Iris pigment epithelial cell (primary cell): ENCODE data around the gene NCOA7.

Experiments
- DNase-seq: peaks from one replicate; pipeline ENCODE4 v3.0.0-alpha.2; 2011; ENCODE audit warnings: low read depth

The NCOA7 gene, protein sequence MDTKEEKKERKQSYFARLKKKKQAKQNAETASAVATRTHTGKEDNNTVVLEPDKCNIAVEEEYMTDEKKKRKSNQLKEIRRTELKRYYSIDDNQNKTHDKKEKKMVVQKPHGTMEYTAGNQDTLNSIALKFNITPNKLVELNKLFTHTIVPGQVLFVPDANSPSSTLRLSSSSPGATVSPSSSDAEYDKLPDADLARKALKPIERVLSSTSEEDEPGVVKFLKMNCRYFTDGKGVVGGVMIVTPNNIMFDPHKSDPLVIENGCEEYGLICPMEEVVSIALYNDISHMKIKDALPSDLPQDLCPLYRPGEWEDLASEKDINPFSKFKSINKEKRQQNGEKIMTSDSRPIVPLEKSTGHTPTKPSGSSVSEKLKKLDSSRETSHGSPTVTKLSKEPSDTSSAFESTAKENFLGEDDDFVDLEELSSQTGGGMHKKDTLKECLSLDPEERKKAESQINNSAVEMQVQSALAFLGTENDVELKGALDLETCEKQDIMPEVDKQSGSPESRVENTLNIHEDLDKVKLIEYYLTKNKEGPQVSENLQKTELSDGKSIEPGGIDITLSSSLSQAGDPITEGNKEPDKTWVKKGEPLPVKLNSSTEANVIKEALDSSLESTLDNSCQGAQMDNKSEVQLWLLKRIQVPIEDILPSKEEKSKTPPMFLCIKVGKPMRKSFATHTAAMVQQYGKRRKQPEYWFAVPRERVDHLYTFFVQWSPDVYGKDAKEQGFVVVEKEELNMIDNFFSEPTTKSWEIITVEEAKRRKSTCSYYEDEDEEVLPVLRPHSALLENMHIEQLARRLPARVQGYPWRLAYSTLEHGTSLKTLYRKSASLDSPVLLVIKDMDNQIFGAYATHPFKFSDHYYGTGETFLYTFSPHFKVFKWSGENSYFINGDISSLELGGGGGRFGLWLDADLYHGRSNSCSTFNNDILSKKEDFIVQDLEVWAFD

DNA sequence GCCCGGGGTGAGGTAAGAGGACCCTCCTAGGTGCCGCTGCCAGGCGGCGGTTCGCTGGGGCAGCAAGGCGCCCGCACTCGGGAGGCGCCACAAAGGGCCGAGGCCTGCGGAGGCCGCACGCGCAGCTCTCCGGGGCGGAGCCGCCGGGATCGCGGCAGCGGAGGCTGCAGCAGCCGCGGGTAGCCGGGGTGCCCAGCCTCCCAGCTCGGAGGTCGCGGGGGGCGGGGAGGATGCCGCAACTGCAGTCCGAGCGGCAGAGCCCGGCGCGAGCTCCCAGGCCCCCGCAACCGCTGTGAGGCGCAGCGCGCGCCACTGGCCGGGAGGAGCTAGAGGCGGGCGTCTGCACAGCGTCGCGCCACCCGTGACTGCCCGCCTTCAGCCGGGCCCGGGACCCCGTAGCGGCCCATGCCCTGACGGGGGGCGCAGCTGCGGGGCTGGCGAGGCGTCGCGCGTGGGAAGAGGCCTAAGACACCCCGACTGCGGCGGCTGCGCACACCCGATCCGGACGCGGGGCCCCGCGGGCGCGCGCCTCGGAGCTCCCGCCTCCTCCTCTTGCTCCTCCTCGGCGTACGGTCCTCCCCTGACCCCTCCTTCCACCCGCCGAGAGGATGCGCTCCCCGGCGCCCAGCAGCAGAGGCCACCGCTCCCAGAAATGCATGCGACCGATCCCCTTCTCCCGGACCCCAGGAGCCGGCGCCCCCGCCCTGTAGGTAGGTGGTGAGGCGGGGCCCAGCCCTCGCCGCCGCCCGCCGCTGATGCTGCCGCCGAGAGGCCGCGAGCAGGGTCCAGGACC lies at the start of gene NCOA7:
TSS of gene NCOA7 (plus strand) at position 603 of the 793 bp plus-strand sequence. CDS start 24,395 bp downstream, outside the sequence.
- peak; percentile 79 for DNase-seq

DNA sequence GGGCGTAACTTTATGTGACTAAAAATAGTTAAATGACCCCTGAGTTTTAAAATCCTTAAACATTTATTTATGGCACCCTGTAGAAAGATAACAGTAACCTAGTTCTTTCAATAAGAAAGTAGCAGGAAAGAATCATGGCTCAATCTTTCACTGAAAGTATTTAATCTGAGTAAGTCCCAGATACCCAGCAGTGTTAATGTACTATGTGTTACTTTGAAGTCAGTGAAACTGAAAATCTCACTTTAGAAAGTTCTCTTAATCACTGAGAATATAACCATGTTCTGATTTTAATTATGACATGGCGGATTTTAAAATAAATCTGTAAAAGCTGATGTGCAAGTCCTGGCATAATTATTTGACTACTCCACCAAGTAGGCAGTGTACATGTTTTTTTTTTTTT lies 49.4 kb upstream of the NCOA7 start:
- DNase-seq: no peak

DNA sequence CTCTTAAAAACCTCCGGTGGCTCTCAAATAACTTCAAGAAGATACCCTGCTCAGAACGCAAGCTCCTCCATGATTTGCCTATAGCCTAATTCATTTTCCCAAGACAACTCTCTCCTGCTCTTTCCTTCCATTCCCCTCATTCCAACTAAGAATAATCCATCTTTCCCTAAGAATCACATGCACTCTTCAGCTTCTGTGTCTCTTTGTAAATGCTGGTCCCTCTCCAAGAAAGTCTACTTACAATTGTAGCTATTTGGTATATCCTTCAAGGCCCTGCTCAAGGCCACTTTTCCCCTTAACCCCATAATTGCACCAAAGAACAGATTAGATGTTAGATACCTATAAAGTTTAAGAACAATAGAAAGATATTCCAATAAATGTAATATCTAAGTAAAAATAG lies 48.7 kb upstream of the NCOA7 start:
- no peak for DNase-seq

DNA sequence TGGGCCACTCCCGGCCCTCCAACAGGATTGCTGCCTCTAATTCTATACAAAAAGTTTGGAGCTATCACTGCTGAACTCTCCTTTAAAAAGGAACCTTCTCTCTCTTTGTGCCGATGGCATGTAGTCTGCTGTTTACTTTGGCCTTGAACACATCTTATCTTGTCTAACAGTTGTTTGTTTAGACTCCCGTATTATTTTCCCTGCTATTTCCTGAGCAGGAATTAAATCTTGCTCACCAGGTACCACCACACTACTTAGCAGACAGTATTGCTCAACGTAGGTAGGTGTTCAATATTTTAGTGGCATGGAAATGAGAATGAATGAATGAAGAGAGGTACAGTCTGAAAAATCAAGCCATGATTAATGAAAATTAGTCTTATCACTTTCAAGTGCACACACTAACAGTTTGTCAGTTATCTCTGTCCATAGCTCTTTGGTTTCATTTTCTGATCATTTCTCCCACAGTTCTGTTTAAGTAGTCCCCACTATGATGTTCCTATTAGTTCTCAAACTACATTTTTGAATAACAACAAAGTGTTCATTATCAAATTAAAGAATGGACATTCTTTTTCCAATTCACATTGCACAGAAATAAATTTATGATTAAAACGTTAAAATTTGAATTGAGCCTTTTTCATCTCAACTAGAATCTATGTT lies 48.2 kb upstream of the NCOA7 start:
- DNase-seq: no peak

DNA sequence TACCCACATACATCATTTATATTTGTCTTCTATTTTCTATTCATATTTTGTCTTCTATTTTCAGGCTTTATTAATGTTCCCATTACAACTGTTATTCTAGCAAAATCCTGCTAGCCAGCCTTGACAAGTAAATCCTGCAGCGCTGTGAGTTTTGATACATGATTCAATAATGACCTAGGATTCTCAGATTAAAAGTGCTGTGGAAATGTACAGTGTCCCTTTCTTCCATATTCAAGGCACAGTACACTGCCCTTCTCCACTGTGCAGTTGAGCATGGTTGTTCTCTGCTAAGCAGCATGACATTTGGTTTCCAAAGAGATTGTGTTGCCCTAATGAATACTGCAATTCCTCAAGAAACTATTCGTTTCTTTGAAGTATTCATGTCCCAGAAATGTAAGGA lies 47.2 kb upstream of the NCOA7 start:
- DNase-seq: no peak

DNA sequence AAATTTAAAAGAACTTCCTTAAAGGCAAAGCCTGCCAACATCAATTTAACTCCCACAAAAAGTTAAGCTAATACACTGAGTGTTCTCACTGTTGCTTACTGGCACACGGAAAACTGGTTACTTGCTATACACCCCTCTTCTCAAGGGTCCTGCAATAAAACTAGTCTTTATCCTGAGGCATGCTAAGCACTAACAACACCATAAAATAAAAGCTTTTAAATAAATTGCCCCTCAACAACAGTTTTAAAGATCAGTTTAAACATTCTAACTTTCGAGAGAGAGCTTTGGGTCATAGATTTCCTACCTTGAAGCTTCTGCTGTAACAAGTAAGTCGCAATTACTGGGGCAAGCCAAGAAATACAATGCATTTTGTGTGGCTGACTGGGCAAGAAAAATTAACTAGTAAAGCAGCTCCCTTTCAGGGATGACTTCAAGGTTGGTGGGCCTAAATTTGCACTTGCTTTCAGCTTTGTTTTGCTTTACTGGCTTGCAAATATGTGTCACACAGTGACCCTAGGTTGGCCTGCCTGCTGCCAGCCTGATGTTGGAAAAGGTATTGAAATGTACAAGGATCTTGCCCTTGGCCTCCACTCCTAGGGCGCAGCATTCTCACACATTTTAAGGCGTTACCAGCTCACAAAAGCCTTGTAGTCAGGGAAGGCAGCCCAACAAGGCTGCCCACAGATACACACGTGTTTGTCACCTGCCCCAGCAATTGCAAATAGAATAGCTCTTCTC lies 45.3 kb upstream of the NCOA7 start:
- no peak for DNase-seq

DNA sequence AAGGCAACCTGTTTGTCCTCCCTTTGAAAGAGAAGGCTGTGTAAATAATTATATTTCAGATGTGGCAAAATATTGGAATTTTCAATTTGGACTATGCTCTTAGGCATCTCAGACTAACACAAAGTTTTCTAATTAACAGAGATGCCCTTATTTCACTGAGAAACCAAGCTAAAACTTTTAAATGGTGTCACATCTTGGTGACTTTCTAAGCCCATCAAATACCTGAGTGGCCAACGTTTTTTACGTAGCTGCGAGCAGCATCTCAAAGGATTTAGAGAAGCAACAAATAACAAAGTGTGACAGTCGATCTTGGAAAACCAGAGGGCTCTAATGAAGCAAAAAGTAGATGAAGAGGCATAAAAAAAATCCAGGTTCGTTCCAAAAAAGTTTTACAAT lies 44.7 kb upstream of the NCOA7 start:
- no peak for DNase-seq

DNA sequence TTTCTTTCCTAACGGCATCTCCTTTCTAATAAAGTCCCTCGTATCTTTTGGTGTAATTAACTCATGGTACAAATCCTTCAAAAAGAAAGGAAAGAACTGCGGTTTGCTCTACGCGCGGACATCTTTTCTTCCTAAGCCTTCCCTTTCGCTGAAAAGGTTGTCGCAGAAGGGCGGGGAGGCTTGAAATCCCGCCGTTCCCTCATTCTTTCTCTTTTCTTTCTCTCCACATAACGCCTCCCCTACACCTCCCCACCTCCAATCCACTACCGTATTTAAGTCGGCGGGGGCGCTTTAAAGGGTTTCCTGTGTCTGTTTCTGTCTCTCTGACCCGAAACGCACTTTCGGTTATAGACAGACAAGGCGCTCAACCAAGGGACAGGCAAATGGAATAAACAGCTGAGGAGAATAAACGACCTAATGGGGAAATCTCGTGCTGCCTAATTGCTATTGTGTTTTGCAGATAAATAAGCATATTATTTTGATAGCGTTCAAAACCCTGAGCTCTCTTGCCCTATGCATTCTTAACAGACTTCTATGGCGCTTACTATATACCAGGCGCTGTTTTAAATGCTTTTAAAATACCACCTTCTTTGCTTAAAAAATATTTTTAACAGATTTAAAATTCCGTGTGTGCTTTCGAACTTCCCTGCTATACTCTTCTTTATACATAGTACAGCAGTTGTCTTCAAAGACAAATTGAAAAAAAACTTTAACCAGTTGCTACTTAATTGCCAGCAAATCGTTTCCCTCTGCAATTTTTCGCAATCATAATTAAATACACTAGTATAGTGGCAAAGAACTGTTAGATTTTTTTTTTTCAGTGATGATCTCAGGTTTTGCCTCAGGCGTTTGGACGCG lies 43.8 kb upstream of the NCOA7 start:
- DNase-seq: peak; percentile 52

DNA sequence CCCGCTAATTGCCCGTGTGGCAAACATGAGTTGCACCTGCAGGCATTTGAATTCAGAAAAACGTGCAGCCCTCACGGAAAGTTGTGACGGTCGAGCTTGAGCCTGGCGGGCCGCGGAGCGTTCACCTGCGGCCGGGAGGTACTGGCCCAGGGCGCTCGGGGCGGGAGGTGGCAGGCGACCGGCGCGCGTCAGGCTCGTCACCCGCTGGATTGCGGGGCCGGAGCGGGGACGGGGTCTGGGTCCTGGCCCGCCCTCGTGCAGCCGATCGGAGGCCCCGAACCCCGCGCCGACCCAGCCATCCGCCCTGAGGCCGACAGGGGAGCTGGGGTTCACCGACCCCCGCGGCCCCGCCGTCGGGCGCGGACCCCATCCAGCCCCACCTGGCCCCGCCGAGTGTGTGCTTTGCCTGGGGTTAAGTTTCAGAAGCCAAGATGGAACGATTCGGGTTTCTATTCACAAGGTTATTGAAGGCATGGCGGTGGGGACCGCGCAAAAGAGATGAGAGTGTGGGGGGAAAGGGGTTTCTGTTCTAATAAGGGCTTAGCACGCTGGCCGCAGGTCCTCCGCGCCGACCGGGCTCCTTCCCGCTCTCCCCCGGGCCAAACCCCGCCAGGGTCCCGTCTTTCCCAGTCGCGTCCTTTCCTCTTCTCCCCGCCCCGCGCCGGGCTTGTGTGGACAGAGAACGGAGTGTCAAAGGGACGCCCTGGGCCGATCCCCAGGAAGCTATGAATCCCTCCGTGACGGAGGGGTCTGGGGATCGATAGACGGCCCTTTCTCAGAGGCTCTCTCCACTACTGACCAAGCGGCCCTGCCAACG lies 43.0 kb upstream of the NCOA7 start:
- no peak for DNase-seq

DNA sequence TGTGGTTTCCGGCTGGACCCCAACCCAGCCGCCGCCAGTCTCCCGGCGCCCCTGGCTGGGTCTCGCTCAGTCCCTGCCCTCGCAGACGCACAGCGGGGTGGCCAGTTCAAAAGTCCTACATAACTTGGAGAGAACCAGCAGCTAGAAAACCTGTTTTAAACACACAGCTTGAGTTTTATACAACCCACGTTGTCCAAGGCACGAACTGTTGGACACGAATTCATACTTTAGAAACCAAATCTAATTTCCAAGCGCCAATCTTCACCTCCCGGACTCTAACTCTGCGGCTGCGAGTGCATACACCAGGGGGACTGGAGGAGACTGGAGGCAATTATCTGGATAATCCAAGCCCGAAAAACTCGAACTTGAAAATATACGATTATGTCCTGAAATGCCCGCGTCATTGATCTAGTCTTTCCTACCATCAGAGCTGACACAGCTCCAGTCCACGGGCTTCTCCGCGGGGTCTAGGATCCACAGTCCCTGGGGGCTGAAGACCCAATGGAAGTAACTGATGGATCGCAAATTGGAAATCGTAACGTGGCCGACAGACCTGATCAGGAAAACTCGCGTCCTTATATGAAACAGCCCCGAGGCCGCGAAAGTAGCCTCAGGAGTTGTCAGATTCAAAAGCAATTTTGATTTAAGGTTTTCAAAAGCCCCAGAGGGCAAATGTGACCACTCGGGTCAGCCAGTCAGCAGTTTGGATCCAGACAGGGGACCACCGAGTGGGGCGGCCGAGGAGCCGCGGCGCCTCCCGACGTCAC lies 42.2 kb upstream of the NCOA7 start:
- no peak for DNase-seq

DNA sequence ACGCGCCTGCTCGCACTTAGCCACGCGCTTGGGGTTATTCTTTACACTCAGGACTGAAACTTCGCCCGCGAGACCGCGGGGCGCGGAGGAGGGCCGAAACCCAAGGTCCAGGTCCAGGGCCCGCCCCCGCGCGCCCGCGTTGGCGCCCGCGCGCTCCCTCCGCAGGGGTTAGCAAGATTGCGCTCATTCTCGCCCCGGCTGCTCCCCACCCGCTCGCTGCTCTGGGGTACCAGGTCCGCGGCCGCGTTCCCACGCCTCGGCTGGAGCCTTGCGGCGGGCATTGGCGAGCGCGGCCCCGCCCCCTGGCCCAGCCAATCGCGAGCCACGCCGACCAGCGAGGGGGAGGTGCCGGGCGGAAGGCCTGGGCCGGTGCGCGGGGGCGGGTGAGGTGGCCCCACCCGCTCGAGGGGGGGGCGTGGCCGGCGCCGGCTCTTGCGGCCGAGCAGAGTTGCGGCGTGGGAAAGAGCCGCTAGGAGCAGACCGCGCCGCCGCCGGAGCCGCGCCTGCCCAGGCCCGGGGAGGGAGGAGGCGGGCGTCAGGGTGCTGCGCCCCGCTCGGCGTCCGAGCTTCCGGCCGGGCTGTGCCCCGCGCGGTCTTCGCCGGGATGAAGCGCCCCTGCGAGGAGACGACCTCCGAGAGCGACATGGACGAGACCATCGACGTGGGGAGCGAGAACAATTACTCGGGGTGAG lies 41.4 kb upstream of the NCOA7 start, which contains the start of gene HEY2:
TSS of gene HEY2 (plus strand) at position 460 of the 692 bp plus-strand sequence. CDS start at position 605, 145 bp downstream.
- peak; percentile 88 for DNase-seq

DNA sequence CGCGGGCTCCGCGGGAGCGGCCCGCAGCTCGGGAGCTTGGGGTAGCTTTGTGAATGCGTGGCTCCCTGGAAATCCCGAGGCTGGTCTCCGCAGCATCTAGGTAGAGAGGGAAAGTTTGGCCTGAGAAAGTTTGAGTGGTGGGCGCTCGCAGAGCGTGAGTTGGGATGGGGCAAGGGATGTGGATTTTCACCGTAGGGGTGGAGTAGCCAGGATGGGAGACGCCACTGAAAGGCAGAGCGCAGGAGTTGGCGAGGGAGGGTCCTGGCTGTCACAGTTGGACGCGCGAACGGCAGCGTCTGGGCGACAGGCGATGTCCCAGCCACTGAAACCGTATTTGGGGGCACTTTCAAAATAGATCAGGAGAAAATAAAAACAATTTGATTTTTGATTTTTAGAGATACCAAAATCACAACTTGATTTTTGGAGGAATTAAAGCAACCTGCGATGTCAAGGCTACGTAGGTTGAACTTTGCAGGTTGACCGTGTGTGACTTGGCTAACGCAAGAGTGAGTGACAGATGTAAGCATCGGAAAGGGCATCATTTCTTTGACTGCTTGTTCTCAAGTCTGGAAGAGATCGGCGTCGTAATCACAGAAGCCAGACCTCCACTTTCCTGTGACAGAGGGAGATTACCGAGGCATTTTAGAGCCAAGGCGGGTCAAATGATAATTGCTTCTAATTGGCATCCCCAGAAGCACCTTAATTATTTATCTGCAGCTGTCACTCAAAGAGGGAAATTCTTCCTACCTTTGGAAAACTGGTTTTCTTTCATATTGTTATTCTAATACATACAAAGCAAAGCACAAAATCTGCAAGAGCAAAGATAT lies 40.7 kb upstream of the NCOA7 start:
- DNase-seq: no peak

DNA sequence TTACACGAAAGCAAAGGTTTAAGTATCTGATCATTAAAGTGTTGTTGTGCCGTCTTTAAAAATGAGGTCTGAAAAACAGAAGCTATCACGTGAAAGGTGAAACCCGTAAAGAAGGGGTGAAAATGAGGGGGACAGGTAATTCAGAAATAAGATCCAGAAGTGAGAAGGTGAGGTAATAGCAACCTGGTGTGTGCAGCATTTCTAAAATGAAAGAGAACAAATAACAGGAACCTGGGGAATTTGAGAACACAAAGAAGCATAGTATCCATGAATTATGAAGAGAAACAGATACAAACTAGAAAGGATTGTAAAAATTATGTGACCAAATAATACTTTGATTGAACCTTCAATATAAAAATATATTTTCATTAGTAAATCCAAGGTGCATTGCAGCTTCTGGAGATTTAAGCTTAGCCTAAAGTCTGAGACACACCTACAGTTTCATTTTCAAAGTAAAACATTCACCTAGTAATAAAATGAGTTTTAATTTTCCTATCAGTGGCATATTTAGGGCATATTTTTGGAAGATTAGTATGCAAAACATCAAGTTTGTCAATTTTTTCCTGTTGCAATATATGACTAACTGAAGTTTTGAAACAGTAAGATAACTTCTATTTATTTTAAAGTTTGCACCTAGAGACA lies 39.9 kb upstream of the NCOA7 start:
- DNase-seq: no peak

DNA sequence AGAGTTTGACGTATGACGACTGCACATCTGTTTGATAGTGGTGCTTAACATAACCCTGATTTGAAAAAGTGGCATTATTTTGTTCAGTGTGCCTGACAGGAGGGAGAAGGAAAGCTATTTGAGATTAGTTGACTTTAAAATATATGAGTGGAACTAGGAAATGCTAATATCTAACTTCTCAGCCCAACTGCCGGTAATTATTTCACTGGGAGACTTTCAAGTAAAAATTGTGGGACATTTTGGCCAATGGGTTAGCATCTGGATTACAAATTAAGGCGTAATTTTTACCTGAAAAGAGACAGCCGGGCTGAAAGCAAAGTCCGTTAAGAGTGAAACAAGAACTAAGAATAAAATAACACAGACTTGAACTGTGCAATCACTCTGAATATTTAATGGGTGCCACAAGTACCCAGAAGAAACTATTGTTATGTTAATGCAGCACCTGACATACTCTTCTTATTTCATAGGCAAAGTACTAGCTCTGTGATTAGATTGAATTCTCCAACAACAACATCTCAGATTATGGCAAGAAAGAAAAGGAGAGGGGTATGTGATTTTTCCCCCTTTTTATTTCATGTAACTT lies 39.3 kb upstream of the NCOA7 start:
- no peak for DNase-seq

DNA sequence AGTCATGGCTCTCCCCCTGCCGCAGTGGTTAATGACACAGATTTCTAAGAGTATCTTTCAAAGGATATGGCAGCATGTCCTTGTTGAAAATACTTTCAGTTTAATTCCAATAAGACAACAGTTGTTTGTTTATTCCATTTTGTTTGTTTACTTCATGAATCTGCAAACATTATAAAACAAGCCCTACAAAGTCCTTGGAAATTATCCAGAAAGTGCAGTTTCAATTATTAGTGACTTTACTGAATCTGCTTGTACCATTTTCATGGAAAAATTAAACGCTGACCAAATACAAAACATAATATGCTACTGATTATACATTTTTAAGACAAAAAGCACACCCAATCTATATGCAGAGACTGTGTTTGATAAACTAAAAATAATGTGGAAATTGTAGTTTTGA lies 38.0 kb upstream of the NCOA7 start:
- DNase-seq: no peak
